ENCODE results near the gene DVL1.

DNA sequence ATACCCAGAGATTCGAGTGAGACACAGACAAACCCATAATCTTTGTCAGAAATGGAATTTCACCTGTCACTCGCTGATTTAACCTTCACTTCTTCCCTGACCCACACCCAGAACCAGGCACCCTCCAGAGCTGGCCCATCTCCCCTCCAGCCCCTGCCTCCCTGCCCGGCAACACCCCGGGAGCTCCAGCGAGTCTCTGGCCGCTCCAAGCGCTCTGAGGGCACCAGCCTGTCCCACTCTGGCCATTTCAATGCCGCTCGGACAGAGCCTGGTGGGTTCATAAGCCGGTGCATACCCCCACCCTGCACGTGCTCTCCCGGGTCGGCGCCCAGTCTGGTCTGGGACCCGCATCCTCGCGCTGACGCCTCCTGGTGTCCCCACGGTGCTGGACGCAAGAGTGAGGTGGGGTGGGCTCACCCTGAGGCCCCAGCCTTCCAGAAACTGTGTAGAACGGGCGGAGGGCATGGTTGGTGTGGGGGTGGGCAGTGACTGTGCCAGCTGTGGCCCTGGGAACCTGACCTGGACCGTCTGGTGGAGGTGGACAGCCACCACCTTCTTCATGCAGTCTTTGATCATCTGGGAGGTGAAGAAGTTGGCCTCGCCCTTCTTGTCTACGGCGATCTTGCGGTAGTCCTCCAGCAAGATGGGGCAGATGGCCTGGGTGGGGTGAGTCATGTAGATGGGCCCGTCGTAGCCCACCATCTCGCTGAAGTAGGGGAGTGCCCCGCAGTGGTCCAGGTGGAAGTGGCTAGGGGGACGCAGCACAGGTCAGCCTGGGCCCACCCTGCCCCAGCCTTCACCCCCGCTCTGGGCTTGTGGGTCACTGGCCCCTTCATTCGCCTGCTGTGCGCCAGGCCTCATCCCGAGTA, 30.2 kb downstream of the DVL1 start:
- TF ChIP-seq DPF2 (IDR thresholded peaks at IDR 0.05) (no peak), EGR1 (IDR thresholded peaks at IDR 0.05; ENCODE audit: borderline replicate concordance in 1 of 2, low read depth in 2 of 2, low read length in 2 of 2) (no peak), POLR2A (IDR thresholded peaks at IDR 0.05; ENCODE audit: low read depth, low read length) (no peak; the same call in none of the 2 replicates), HDAC6 (IDR thresholded peaks at IDR 0.05; ENCODE audit: unreplicated experiment) (no peak), POLR2AphosphoS5 (IDR thresholded peaks at IDR 0.05; ENCODE audit: low read length) (no peak), MYC (IDR thresholded peaks at IDR 0.05; ENCODE audit: insufficient read depth, insufficient read length, insufficient replicate concordance, low read length, severe bottlenecking) (no peak), TAF1 (IDR thresholded peaks at IDR 0.05; ENCODE audit: borderline replicate concordance, low read depth, low read length) (no peak), ATF7 (IDR thresholded peaks at IDR 0.05; ENCODE audit: low read depth) (no peak), HCFC1 (IDR thresholded peaks at IDR 0.05; ENCODE audit: low read length) (no peak)
- TF ChIP-seq, protein P1, sequence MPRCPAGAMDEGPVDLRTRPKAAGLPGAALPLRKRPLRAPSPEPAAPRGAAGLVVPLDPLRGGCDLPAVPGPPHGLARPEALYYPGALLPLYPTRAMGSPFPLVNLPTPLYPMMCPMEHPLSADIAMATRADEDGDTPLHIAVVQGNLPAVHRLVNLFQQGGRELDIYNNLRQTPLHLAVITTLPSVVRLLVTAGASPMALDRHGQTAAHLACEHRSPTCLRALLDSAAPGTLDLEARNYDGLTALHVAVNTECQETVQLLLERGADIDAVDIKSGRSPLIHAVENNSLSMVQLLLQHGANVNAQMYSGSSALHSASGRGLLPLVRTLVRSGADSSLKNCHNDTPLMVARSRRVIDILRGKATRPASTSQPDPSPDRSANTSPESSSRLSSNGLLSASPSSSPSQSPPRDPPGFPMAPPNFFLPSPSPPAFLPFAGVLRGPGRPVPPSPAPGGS (IDR thresholded peaks at IDR 0.05; ENCODE audit: borderline replicate concordance, insufficient read depth, low read depth, low read length, poor library complexity, severe bottlenecking) = no peak
- TF ChIP-seq, protein P2, sequence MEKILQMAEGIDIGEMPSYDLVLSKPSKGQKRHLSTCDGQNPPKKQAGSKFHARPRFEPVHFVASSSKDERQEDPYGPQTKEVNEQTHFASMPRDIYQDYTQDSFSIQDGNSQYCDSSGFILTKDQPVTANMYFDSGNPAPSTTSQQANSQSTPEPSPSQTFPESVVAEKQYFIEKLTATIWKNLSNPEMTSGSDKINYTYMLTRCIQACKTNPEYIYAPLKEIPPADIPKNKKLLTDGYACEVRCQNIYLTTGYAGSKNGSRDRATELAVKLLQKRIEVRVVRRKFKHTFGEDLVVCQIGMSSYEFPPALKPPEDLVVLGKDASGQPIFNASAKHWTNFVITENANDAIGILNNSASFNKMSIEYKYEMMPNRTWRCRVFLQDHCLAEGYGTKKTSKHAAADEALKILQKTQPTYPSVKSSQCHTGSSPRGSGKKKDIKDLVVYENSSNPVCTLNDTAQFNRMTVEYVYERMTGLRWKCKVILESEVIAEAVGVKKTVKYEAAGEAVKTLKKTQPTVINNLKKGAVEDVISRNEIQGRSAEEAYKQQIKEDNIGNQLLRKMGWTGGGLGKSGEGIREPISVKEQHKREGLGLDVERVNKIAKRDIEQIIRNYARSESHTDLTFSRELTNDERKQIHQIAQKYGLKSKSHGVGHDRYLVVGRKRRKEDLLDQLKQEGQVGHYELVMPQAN (conservative IDR thresholded peaks at IDR 0.05) = no peak
- TF ChIP-seq, protein P3, sequence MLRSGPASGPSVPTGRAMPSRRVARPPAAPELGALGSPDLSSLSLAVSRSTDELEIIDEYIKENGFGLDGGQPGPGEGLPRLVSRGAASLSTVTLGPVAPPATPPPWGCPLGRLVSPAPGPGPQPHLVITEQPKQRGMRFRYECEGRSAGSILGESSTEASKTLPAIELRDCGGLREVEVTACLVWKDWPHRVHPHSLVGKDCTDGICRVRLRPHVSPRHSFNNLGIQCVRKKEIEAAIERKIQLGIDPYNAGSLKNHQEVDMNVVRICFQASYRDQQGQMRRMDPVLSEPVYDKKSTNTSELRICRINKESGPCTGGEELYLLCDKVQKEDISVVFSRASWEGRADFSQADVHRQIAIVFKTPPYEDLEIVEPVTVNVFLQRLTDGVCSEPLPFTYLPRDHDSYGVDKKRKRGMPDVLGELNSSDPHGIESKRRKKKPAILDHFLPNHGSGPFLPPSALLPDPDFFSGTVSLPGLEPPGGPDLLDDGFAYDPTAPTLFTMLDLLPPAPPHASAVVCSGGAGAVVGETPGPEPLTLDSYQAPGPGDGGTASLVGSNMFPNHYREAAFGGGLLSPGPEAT (IDR thresholded peaks at IDR 0.05; ENCODE audit: low read depth) = no peak
- TF ChIP-seq, protein P4, sequence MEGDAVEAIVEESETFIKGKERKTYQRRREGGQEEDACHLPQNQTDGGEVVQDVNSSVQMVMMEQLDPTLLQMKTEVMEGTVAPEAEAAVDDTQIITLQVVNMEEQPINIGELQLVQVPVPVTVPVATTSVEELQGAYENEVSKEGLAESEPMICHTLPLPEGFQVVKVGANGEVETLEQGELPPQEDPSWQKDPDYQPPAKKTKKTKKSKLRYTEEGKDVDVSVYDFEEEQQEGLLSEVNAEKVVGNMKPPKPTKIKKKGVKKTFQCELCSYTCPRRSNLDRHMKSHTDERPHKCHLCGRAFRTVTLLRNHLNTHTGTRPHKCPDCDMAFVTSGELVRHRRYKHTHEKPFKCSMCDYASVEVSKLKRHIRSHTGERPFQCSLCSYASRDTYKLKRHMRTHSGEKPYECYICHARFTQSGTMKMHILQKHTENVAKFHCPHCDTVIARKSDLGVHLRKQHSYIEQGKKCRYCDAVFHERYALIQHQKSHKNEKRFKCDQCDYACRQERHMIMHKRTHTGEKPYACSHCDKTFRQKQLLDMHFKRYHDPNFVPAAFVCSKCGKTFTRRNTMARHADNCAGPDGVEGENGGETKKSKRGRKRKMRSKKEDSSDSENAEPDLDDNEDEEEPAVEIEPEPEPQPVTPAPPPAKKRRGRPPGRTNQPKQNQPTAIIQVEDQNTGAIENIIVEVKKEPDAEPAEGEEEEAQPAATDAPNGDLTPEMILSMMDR (IDR thresholded peaks at IDR 0.05 in 2 of 3, conservative IDR thresholded peaks at IDR 0.05 in 1 of 3; ENCODE audit: control insufficient read depth in 2 of 3, extremely low read depth in 1 of 3, insufficient read depth in 1 of 3, low read depth in 3 of 3, low read length in 3 of 3) = no peak
